Measurements from ENCODE around the gene SORCS2.

SORCS2 gene

GRCh38 chr4:7185487-7186030 lies 6.8 kb upstream of the SORCS2 start:
- in situ Hi-C loops (cut with HindIII; ENCODE audit: low sequenced_read_pairs): no loop called here

GRCh38 chr4:7186031-7186430 lies 6.3 kb upstream of the SORCS2 start:
- in situ Hi-C loops (cut with HindIII; ENCODE audit: low sequenced_read_pairs): no loop called here

- in situ Hi-C loops (cut with HindIII; ENCODE audit: low sequenced_read_pairs): no loop called here
Observed at GRCh38 chr4:7186516-7187167, 5.7 kb upstream of the SORCS2 start.

GRCh38 chr4:7187168-7187535 lies 5.2 kb upstream of the SORCS2 start:
- in situ Hi-C loops (cut with HindIII; ENCODE audit: low sequenced_read_pairs): no loop called here

GRCh38 chr4:7187691-7188090 lies 4.6 kb upstream of the SORCS2 start:
- in situ Hi-C loops (cut with HindIII; ENCODE audit: low sequenced_read_pairs): no loop called here

GRCh38 chr4:7189066-7189465 lies 3.3 kb upstream of the SORCS2 start:
- in situ Hi-C loops (cut with HindIII; ENCODE audit: low sequenced_read_pairs): no loop called here

GRCh38 chr4:7189475-7190277 lies 2.7 kb upstream of the SORCS2 start:
- in situ Hi-C loops (cut with HindIII; ENCODE audit: low sequenced_read_pairs): no loop called here

- in situ Hi-C loops (cut with HindIII; ENCODE audit: low sequenced_read_pairs): no loop called here
Observed at GRCh38 chr4:7190278-7190594, 2.1 kb upstream of the SORCS2 start.

- in situ Hi-C loops (cut with HindIII; ENCODE audit: low sequenced_read_pairs): no loop called here
Observed at GRCh38 chr4:7190691-7191545, 1.4 kb upstream of the SORCS2 start.

- in situ Hi-C loops (cut with HindIII; ENCODE audit: low sequenced_read_pairs): no loop called here
Observed at GRCh38 chr4:7191546-7192251, 639 bp upstream of the SORCS2 start.

GRCh38 chr4:7193030-7193958 lies 956 bp downstream of the SORCS2 start:
- in situ Hi-C loops (cut with HindIII; ENCODE audit: low sequenced_read_pairs): no loop called here

GRCh38 chr4:7194251-7195140 lies 2.2 kb downstream of the SORCS2 start:
- in situ Hi-C loops (cut with HindIII; ENCODE audit: low sequenced_read_pairs): no loop called here

GRCh38 chr4:7195141-7195515 lies 2.8 kb downstream of the SORCS2 start:
- in situ Hi-C loops (cut with HindIII; ENCODE audit: low sequenced_read_pairs): no loop called here

GRCh38 chr4:7195546-7196287 lies 3.4 kb downstream of the SORCS2 start:
- in situ Hi-C loops (cut with HindIII; ENCODE audit: low sequenced_read_pairs): no loop called here

GRCh38 chr4:7196288-7196651 lies 3.9 kb downstream of the SORCS2 start:
- in situ Hi-C loops (cut with HindIII; ENCODE audit: low sequenced_read_pairs): no loop called here

- in situ Hi-C loops (cut with HindIII; ENCODE audit: low sequenced_read_pairs): no loop called here
Observed at GRCh38 chr4:7196736-7197135, 4.4 kb downstream of the SORCS2 start.

GRCh38 chr4:7197910-7198309 lies 5.6 kb downstream of the SORCS2 start:
- in situ Hi-C loops (cut with HindIII; ENCODE audit: low sequenced_read_pairs): no loop called here

GRCh38 chr4:7198440-7199128 lies 6.2 kb downstream of the SORCS2 start:
- in situ Hi-C loops (cut with HindIII; ENCODE audit: low sequenced_read_pairs): no loop called here

Measured in DLD1 (cell line).